GM10248 (cell line): ENCODE data around the gene DNAJC1.

ENCODE experiments used
- CTCF ChIA-PET: fragments of 300-600 bp; sonication (Branson Sonifier 250); formaldehyde crosslinking; extraction: SDS; loops from one replicate; lab custom pipeline; 2021; ENCODE audit warnings: antibody characterized with exemption; lab: Yijun Ruan, JAX
- POLR2A ChIA-PET: fragments of 350-650 bp; sonication (Branson Sonifier 250); formaldehyde crosslinking; extraction: SDS; loops from one replicate; lab custom pipeline; 2020; ENCODE audit warnings: antibody characterized with exemption; lab: Yijun Ruan, JAX
- DNase-seq: peaks from one replicate; pipeline ENCODE4 v3.0.0; 2012; ENCODE audit errors: extremely low spot score
- CTCF ChIP-seq: IDR thresholded peaks from 2 replicates; pipeline ENCODE4 v1.5.1; 2012; ENCODE audit warnings: mild to moderate bottlenecking, low read depth; ENCODE audit errors: extremely low read depth, missing control alignments, control extremely low read depth

The DNAJC1 gene

GRCh38 chr10:22010539-22010938, 7.0 kb upstream of the DNAJC1 start:
- no peak for DNase-seq
- POLR2A ChIA-PET = no interaction called here

GRCh38 chr10:22006379-22006884, 2.9 kb upstream of the DNAJC1 start:
- DNase-seq = no peak
- ChIA-PET POLR2A (no interaction called here), CTCF (interaction anchor here (1.7 kb wide), 1 partner anchor 13 kb away, joined by 9 read pairs; no protein-coding TSS in a partner anchor)
- no peak for TF ChIP-seq CTCF

More at GRCh38 chr10:22010539-22010938, 7.0 kb upstream of the DNAJC1 start:
- CTCF ChIA-PET = interaction anchor here (1.0 to 2.0 kb wide), 10 partner anchors 8 to 1053 kb away, joined by 3 to 9 read pairs (median 4); no protein-coding TSS in a partner anchor
- TF ChIP-seq CTCF = no peak

GRCh38 chr10:22005763-22006162, 2.2 kb upstream of the DNAJC1 start:
- CTCF ChIA-PET = interaction anchor here (1.7 kb wide), 1 partner anchor 12 kb away, joined by 9 read pairs; no protein-coding TSS in a partner anchor
- no peak for TF ChIP-seq CTCF
- POLR2A ChIA-PET = no interaction called here
- no peak for DNase-seq

- POLR2A ChIA-PET = interaction anchor here (1.0 kb wide), 1 partner anchor 597 kb away, joined by 3 read pairs; no protein-coding TSS in a partner anchor
- TF ChIP-seq CTCF = no peak
- CTCF ChIA-PET = interaction anchor here (0.9 to 2.4 kb wide), 11 partner anchors 10 to 1154 kb away, joined by 3 to 27 read pairs (median 4); no protein-coding TSS in a partner anchor
- DNase-seq = no peak
Observed at GRCh38 chr10:22003964-22004281, 393 bp upstream of the DNAJC1 start.

- CTCF ChIA-PET = interaction anchor here (1.0 to 2.4 kb wide), 7 partner anchors 9 to 987 kb away, joined by 3 to 27 read pairs (median 3); no protein-coding TSS in a partner anchor
- DNase-seq = peak; percentile 32
- TF ChIP-seq CTCF = no peak
- POLR2A ChIA-PET = interaction anchor here (0.7 kb wide), 1 partner anchor 11 kb away, joined by 3 read pairs; no protein-coding TSS in a partner anchor
Observed at GRCh38 chr10:22002591-22003176, 846 bp downstream of the DNAJC1 start.

- CTCF ChIA-PET = no interaction called here
- POLR2A ChIA-PET = no interaction called here
- no peak for TF ChIP-seq CTCF
- no peak for DNase-seq
Observed at GRCh38 chr10:21995557-21995956, 8.0 kb downstream of the DNAJC1 start.
